HCT116 (cell line): ENCODE measurements around the gene GNB5.

Source experiments
- EZH2 ChIP-seq: fragments of 200-600 bp; sonication (generic); IDR thresholded peaks from 2 replicates; pipeline ENCODE4 v1.6.1; 2017; ENCODE audit warnings: antibody characterized with exemption, mixed run types
- EZH2phosphoT487 ChIP-seq: fragments of 200-600 bp; IDR thresholded peaks from 2 replicates; pipeline ENCODE4 v1.6.1; 2018; ENCODE audit warnings: antibody characterized with exemption, borderline replicate concordance
- FOSL1 ChIP-seq: IDR thresholded peaks from 2 replicates; pipeline ENCODE4 v1.6.1; 2012; ENCODE audit warnings: low read depth
- POLR2A ChIP-seq: IDR thresholded peaks from 2 replicates; pipeline ENCODE4 v1.7.0; 2011; ENCODE audit warnings: borderline replicate concordance; ENCODE audit not compliant: insufficient read depth, insufficient read length; ENCODE audit errors: extremely low read depth
- POLR2AphosphoS5 ChIP-seq: IDR thresholded peaks from 2 replicates; pipeline ENCODE4 v1.6.1; 2011; ENCODE audit warnings: mild to moderate bottlenecking, low read depth, low read length, moderate library complexity
- TCF7L2 ChIP-seq: IDR thresholded peaks from 2 replicates; pipeline ENCODE4 v1.7.0; 2011; ENCODE audit warnings: borderline replicate concordance, inconsistent platforms; ENCODE audit not compliant: insufficient read depth, insufficient read length; ENCODE audit errors: extremely low read depth
- YY1 ChIP-seq: IDR thresholded peaks from 2 replicates; pipeline ENCODE4 v1.6.1; 2011; ENCODE audit warnings: low read length, low read depth, moderate library complexity, mild to moderate bottlenecking; ENCODE audit not compliant: insufficient replicate concordance; ENCODE audit errors: extremely low read depth
- TF ChIP-seq, protein P1 (sequence below), 3 experiments: fragments of 200-600 bp in 1 of 3; sonication (generic) in 1 of 3; IDR thresholded peaks in 2 of 3; conservative IDR thresholded peaks in 1 of 3; 2 replicates each; pipeline ENCODE4 v1.5.1; 2012 to 2017; ENCODE audit warnings: low read depth in 2 of 3, low read length in 2 of 3, antibody characterized with exemption in 1 of 3, borderline replicate concordance in 1 of 3, control low read depth in 1 of 3, mild to moderate bottlenecking in 1 of 3, mixed read lengths in 1 of 3, mixed run types in 1 of 3, moderate library complexity in 1 of 3; ENCODE audit not compliant: insufficient read depth in 1 of 3
- TF ChIP-seq, protein P2 (sequence below): IDR thresholded peaks from 2 replicates; pipeline ENCODE4 v1.6.1; 2012

DNA sequence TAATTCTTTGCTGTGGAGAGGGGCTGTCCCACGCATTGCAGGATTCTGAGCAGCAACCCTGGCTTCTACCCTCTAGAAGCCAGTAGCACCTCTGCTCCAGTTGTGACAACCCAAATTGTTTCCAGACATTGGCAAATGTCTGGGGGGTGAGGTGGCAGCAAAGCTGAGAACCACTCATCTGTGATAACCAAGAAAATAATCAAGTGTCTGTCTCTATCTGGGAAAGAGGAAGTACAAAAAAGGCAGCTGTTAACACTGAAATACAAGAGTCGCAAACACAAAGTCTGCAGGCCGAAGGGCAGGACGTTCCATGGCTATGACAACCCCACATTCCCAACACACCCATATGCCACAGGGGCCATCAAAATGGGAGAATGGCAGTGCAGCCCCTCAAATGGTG lies 42.2 kb upstream of the GNB5 start:
- no peak for TF ChIP-seq FOSL1
- TF ChIP-seq, protein P1, sequence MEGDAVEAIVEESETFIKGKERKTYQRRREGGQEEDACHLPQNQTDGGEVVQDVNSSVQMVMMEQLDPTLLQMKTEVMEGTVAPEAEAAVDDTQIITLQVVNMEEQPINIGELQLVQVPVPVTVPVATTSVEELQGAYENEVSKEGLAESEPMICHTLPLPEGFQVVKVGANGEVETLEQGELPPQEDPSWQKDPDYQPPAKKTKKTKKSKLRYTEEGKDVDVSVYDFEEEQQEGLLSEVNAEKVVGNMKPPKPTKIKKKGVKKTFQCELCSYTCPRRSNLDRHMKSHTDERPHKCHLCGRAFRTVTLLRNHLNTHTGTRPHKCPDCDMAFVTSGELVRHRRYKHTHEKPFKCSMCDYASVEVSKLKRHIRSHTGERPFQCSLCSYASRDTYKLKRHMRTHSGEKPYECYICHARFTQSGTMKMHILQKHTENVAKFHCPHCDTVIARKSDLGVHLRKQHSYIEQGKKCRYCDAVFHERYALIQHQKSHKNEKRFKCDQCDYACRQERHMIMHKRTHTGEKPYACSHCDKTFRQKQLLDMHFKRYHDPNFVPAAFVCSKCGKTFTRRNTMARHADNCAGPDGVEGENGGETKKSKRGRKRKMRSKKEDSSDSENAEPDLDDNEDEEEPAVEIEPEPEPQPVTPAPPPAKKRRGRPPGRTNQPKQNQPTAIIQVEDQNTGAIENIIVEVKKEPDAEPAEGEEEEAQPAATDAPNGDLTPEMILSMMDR (IDR thresholded peaks at IDR 0.05 in 2 of 3, conservative IDR thresholded peaks at IDR 0.05 in 1 of 3; ENCODE audit: borderline replicate concordance in 1 of 3, insufficient read depth in 1 of 3, low read depth in 2 of 3, low read length in 2 of 3): no peak
- TF ChIP-seq EZH2: no peak
- TF ChIP-seq, protein P2, sequence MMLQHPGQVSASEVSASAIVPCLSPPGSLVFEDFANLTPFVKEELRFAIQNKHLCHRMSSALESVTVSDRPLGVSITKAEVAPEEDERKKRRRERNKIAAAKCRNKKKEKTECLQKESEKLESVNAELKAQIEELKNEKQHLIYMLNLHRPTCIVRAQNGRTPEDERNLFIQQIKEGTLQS: no peak
- no peak for TF ChIP-seq YY1
- no peak for TF ChIP-seq POLR2A
- no peak for TF ChIP-seq POLR2AphosphoS5
- TF ChIP-seq EZH2phosphoT487: no peak
- no peak for TF ChIP-seq TCF7L2
